Embryonic facial prominence (tissue), 1 donor: ENCODE data around the gene AXIN2.

Experiments used
- DNase-seq: peaks from one replicate; pipeline ENCODE4 v3.0.0-alpha.2; 2016; ENCODE audit errors: extremely low spot score

AXIN2 gene, protein sequence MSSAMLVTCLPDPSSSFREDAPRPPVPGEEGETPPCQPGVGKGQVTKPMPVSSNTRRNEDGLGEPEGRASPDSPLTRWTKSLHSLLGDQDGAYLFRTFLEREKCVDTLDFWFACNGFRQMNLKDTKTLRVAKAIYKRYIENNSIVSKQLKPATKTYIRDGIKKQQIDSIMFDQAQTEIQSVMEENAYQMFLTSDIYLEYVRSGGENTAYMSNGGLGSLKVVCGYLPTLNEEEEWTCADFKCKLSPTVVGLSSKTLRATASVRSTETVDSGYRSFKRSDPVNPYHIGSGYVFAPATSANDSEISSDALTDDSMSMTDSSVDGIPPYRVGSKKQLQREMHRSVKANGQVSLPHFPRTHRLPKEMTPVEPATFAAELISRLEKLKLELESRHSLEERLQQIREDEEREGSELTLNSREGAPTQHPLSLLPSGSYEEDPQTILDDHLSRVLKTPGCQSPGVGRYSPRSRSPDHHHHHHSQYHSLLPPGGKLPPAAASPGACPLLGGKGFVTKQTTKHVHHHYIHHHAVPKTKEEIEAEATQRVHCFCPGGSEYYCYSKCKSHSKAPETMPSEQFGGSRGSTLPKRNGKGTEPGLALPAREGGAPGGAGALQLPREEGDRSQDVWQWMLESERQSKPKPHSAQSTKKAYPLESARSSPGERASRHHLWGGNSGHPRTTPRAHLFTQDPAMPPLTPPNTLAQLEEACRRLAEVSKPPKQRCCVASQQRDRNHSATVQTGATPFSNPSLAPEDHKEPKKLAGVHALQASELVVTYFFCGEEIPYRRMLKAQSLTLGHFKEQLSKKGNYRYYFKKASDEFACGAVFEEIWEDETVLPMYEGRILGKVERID

DNA sequence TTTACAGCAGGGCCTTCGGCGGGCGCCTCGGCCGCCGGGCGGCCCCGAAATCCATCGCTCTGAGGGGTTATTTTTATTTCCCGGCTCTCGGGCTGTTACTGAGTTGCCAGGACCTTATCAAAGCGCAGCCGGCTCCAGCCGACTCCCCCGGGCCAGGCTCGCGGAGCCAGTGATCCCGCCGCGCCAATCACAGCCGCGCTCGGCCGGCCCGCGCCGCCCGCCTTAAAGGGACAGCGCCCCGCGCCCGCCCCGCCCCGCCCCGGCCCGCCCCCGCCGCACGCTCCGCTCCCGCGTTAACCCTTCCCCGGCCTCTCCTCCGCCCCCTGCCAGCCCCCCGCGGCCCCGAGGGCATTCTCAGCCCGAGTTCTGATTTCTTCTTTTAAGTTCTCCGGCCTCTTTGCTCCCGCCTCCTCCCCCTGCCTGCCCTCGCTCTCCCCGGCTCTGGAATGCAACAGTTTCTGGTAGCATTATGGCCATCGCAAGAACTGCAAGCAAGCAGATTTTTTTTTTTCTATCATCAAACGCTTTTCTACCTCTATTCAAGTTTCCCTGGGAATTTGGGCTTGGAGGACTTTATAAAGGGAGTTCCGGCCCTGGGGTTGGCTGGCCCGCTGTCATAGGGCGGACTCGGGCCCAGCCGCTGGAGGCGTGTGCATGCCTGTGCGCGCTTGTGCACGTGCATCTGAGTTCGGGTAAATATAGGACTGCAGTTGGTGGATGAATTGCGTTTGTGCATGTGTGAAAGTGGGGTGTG, at the start of gene AXIN2:
Gene AXIN2, minus strand, starts transcription at position 197 of the 754 bp plus-strand sequence. CDS start 3,028 bp downstream, outside the sequence.
- peak; percentile 86 for DNase-seq

DNA sequence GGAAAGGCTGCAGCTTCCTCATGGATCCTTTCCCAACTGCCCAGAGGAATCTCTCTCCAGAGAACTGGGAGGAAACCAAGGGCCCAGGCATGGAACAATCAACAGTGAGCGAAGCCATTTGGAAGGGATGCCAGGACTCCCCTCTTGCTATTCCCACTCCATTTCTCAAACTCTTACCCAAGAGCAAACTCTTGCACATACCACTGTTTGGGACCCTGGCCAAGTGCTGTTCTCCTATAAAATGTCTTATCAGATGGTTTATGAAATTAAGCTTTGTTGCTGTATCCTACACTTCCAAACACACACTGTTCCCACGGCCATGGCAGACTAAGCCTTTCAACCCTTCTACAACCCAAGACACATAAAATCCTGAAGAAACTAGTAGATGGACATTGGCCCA, 48.3 kb upstream of the AXIN2 start:
- no peak for DNase-seq

- no peak for DNase-seq
Measured at GRCh38 chr17:65609286-65609685, 47.8 kb upstream of the AXIN2 start.

DNA sequence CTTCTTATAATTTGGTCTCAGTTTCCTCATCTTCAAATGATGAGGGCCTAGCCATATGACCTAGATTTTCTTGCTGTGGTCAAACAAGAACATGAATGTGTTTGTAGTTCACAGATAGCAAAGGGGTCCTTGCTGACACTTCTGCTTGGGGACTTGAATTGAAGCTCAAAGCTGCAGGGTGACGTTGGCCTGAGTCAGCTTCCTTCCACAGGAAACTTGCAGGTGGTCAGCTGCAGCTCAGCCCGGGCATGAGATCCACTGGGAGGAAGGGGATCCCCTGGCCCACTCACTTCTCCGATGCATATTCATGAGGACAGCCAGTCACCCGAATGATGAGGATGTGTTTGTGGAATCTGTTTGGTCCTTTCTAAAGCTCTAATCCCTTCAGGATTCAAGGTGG, 42.6 kb upstream of the AXIN2 start:
- DNase-seq = no peak

DNA sequence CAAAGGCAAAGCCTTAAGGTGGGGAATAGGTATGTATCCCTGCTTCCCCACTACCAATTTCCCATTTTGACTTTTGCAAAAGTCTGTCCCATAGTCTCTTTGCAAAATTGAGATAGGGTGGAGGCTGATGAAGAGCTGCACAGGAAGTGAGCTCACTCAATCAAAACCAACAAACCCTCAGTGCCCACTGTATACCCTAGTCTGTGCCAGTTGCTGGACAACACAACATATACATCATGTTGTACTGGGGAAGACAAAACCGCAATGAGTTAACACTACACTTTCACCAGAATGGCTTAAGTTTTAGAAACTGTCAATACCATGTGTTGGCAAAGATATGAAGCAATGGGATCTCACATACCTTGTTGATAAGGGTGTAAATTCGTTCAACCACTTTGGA, 40.4 kb upstream of the AXIN2 start:
- DNase-seq = no peak

DNA sequence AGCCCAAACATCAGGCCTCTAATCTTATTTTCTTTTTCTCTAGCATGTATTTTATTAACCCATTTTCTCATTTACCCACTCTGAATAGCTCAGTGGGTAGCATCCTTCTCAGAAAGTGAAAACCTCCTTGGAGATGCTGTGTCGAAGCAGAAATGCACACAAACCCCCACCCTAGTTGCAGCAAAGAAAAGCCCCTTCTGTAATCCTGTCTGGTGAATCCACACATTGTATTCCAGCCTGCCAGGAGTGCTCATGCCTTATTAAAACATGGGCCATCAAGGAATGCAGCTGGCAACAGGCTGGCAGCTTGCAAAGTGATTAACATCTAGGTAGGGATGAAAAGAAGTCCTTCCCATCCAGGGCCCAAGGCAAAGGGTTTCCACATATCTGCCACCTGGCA, 39.7 kb upstream of the AXIN2 start:
- no peak for DNase-seq

GRCh38 chr17:65600518-65600917, 39.1 kb upstream of the AXIN2 start:
- no peak for DNase-seq

- no peak for DNase-seq
Measured at GRCh38 chr17:65599650-65600049, 38.2 kb upstream of the AXIN2 start.

GRCh38 chr17:65598746-65599145, 37.3 kb upstream of the AXIN2 start:
- DNase-seq = no peak

DNA sequence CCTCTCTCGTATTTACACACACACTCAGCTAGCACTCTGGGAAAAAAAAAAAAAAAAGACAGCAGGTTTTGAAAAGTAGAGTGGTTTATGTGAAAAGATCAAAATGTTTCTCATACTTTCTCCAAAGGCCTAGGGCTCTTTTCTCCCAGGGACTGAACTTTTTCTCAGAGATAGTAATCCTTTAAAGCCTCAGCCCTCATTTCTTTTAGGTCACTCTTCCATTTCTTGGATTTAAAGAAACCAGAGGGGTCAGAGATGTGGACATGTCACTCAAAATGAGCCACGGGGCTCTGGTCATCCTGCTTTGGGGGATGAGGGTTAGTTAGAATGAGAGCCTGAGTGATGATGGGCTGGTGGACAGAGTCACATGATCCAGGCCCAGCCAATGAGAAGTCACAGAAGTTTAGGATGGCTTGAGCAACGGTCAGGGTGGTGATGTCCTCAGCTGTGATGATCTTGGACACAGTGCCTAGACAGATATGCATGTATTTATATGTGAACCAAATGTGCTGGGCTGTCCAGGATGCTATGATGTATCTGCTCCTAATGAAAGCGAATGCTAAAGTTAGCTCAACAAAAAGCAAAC, 33.7 kb upstream of the AXIN2 start:
- DNase-seq = no peak

DNA sequence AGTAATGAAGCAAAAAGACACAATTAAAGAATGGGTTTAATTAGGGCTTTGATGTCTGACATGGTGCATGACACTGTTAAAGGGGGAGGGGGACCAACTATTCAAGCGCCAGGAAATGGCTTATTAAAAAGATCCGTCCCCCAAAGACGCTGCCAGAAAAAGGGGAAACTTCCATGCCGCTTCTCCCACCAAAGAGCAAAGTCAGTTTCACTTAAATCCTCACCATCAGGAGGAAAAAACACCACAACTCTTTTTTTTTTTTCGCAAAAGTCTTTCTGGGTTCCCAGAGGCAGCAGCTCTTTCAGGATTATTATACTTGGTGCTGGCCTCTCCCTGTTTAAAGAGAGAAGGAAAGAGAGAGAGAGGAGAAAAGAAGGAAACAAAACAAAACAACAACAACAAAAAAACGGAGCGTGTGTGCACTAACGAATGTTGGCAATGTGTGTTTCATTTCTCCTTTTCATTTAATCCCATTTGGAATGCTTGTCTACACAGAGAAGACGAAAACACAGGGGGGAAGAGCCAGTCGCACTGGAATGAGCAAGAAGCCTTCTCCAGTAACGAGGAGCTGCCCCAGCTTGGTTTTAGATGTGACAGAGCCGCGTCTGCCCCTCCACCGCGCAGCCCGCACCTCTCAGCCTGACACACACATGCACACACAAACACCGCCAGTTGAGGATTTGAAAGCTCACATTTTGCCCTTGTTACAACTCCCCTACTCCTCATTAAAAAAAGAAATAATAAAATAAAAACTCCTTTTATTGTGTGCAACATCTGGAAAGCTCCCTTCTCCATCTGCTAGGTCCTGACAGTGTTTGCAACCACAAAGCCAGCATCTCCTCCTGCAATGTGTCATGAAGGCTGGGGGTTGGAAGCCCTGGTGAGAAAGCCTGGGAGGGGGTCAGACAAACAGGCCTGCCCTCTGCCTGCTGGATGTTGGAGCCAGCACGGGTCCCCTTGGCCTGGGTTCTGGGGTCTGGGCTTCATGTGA, 32.7 kb upstream of the AXIN2 start:
- peak; percentile 28 for DNase-seq

DNA sequence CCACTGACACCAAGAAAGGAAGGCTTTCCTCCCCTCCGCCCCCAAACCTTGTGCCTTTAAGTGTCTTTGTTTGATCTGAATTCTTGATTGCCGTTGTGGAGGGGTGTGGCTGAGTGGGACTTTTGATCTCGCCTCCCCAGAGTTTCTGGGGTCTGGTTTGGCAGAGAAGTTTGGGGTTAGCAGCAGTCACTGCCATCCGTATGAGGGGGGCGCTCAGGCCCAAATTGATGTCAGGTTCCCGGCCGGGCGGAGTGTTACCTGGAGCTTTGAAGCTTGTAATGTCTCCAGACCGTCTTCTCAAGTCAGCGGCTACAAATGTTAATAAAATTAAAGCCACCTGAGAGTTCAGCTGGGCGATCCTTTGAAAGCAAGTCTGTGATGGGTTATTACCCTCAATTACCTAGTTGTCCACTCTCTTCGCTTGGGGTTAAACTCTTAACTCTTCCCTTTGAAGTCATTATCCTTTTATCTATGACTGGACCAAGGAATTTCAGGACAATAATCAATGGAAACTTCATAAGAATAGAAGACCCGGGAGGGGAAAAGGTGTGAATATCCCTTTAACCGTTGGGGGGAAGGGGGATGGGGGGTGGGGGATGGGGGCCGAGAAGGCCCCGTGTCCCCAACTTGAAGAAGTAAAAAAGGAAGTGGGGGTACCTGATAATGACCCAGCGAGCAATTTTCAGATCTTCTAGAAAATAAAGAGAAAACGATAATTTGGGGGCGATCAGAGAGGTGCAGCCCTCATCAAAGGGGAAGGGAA, 31.8 kb upstream of the AXIN2 start:
- no peak for DNase-seq

DNA sequence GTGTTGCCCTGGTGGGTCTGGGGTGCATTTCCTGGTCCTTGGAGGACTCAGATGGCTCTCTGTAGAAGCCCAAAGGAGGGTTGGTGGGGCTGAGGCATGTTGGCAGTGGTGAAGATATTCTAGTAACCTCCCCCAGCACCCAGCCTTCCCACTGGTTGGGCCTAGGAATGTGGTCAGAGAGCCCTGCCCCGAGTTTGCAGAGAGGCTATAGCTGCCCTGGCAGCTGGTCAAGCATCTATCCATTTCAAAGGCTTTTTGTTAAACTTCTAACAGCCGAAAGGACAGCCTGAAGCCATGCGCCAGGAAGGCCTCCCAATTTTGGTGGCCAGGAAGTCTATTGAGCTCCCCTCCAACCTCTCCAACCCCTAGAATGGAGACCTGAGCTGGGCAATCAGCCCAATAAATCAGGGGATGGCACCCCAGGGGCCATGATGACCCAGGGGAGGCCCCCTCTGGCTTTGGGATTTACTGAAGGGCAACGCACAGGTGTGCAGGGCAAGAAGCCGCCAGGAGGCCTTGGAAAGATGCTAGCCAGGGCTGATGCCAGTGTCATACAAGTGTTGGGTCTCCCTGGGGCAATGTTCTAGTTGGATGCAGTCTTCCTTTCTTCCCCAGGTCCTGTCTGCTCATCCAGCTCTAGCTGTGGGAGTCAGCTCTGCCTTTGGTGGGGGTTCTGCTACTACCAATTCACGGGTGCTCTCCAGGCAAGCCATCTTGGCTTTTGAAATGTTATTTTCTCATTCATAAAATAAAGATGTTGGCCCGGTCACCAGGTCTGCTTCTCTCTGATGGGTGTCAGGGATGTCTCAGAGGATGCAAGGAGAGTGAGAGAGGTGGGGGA, 30.9 kb upstream of the AXIN2 start:
- DNase-seq = no peak

- no peak for DNase-seq
Measured at GRCh38 chr17:65589321-65589720, 27.9 kb upstream of the AXIN2 start.

GRCh38 chr17:65588181-65588808, 26.8 kb upstream of the AXIN2 start:
- DNase-seq = no peak

GRCh38 chr17:65587534-65588180, 26.2 kb upstream of the AXIN2 start:
- no peak for DNase-seq

GRCh38 chr17:65586899-65587298, 25.5 kb upstream of the AXIN2 start:
- no peak for DNase-seq
